Ureter (tissue), 1 donor: Measurements from ENCODE around the gene BAZ1B. TPM values are rescaled to one million over a fixed set of nuclear protein-coding genes. Genes with fewer than 3 reads are reported as not detected.
"Not testable (repeated sequence)": the region's sequence is repeated elsewhere in the genome, so short reads cannot be mapped to it uniquely, and the experiment has no call there.

Experiments used
- DNase-seq: peaks from one replicate; pipeline ENCODE4 v3.0.0-alpha.2; 2020; ENCODE audit warnings: low spot score
- total RNA-seq: library from RNA; stranded (reverse); gene quantifications from one replicate; pipeline ENCODE4 v1.2.4, GENCODE V29; 2023
- donor health status: DM: yes; HTN: yes; CAD: no.

The BAZ1B gene, protein sequence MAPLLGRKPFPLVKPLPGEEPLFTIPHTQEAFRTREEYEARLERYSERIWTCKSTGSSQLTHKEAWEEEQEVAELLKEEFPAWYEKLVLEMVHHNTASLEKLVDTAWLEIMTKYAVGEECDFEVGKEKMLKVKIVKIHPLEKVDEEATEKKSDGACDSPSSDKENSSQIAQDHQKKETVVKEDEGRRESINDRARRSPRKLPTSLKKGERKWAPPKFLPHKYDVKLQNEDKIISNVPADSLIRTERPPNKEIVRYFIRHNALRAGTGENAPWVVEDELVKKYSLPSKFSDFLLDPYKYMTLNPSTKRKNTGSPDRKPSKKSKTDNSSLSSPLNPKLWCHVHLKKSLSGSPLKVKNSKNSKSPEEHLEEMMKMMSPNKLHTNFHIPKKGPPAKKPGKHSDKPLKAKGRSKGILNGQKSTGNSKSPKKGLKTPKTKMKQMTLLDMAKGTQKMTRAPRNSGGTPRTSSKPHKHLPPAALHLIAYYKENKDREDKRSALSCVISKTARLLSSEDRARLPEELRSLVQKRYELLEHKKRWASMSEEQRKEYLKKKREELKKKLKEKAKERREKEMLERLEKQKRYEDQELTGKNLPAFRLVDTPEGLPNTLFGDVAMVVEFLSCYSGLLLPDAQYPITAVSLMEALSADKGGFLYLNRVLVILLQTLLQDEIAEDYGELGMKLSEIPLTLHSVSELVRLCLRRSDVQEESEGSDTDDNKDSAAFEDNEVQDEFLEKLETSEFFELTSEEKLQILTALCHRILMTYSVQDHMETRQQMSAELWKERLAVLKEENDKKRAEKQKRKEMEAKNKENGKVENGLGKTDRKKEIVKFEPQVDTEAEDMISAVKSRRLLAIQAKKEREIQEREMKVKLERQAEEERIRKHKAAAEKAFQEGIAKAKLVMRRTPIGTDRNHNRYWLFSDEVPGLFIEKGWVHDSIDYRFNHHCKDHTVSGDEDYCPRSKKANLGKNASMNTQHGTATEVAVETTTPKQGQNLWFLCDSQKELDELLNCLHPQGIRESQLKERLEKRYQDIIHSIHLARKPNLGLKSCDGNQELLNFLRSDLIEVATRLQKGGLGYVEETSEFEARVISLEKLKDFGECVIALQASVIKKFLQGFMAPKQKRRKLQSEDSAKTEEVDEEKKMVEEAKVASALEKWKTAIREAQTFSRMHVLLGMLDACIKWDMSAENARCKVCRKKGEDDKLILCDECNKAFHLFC (N-terminal part only)
- total RNA-seq: 65.0 TPM

GRCh38 chr7:73522105-73522872 lies at the start of gene BAZ1B:
TSS of gene BAZ1B (minus strand) at chr7:73522293. CDS start at chr7:73521933, 360 bp downstream.
- DNase-seq: peak; percentile 98

DNA sequence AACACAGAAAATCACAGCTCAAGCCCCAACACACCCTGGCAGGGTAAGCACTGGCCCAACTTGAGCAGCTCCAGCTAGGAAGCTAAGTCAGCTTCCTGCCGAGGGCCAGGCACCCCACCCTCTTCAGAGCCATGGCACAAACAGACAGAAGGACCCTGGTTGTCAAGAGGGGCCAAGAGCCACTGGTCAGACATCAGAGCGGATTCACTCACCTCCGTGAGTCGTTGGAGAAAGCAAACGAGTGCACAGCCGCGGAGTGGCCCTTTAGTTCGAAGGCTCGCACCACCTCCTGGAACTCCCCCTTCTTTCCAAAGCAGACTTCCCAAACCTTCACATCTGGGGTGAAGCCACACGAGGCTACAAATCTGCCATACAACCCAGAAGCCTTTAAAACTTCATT lies 48.9 kb upstream of the BAZ1B start:
- DNase-seq: no peak

GRCh38 chr7:73570521-73570920 lies 48.4 kb upstream of the BAZ1B start:
- no peak for DNase-seq

- DNase-seq: no peak
Observed at GRCh38 chr7:73569042-73569608, 47.0 kb upstream of the BAZ1B start.

- DNase-seq: no peak
Observed at GRCh38 chr7:73567846-73568685, 46.0 kb upstream of the BAZ1B start.

DNA sequence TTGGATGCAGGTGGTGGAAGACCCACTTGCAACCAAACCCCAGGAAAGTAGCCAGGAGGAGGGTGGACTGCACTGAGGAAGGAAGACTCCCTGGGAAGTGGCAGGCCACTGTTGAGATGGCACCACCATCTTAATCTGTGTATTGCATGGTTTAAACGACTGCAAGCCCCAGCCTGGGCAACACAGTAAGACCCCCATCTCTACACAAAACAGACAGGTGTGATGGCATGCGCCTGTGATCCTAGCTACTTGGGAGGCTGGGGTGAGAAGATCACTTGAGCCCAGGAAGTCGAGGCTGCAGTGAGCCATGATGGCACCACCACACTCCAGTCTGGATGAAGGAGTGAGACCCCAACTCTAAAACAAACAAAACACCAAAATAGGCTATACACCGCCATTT lies 45.0 kb upstream of the BAZ1B start:
- no peak for DNase-seq

- not testable (repeated sequence) for DNase-seq
Observed at GRCh38 chr7:73566431-73566830, 44.3 kb upstream of the BAZ1B start.

DNA sequence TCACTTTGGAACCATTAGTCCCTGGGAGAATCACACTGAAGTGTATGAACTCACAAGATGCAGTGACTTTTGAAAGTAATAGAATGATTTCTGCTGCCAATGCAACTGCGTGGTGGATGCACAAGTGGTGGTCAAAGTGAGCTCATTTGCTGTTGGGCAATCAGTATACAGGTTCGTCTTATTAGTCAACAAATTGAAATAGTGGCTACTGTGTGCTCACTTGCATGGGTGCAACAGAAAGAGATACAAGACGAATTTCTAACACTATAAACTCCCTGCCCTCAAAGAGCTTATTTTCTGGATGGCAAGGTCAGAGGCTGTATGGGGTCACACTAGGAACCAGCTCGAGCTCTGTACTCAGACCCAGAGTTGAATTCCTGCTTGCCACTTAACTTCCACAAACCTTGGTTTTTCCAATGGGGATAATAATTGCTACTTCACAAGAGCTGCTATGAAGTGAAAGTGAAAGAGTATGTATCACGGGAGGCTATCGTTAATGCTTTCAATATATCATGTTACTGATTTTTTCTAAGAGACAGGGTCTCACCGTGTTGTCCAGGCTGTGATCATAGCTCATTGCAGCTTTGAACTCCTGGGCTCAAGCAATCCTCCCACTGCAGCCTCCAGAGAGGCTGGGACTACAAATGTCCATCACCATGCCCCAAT lies 43.7 kb upstream of the BAZ1B start:
- DNase-seq: no peak

- no peak for DNase-seq
Observed at GRCh38 chr7:73560109-73560835, 38.2 kb upstream of the BAZ1B start.

GRCh38 chr7:73557397-73558257 lies 35.5 kb upstream of the BAZ1B start, which contains the start of gene BCL7B:
TSS of gene BCL7B (minus strand) at chr7:73557690. CDS start at chr7:73557578, 112 bp downstream.
- DNase-seq: peak; percentile 60

DNA sequence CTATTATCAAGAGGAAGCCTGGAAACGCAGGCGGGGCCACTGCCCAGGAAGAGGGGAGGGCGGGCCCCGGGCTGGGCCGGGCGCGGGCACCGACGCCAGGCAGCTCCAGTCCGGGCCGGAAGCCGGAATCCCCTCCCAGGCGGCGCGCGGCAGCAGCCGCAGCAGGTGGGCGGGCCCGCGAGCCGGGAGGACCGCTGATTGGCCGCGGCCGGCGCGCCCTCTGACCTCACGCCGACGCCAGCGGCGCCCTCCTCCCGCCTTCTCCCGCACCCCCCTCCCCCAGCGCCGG lies 35.0 kb upstream of the BAZ1B start:
- peak; percentile 93 for DNase-seq

DNA sequence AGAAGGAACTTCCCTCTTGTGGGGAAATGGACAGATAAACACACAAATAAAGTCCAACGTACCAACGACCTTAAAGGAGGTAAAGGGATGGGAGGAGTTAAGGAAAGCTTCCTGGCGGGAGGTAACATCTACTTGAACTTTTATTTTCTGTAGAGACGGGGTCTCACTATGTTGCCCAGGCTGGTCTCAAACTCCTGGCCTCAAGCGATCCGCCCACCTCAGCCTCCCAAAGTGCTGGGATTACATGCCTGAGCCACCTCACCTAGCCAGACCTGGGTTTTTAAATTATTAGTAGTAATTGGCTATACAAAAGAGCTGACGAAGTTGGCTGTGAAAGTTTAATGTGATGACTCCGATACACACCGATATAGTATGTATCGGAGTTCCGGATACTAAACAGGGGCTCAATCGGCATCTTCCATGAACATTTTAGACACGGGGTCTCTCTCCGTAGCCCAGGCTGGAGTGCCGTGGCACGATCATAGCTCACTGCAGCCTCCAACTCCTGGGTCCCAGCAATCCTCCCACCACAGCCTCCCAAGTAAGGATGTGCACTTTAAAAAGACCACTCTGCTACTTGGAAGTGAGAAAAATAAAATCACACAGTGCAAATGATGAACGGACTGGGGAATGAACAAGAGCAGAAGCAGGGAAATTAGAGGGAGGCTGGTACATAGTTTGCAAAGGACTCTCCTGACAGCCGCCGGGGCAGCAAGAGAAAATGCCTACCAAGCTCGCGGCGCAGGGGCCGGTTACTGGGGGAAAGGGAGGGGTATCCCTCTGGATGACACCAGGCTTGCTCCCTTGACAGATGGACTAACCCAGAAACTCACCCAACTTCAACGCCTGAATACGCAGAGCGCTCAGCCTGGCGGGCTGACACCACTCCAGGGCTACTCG lies 34.4 kb upstream of the BAZ1B start:
- no peak for DNase-seq

DNA sequence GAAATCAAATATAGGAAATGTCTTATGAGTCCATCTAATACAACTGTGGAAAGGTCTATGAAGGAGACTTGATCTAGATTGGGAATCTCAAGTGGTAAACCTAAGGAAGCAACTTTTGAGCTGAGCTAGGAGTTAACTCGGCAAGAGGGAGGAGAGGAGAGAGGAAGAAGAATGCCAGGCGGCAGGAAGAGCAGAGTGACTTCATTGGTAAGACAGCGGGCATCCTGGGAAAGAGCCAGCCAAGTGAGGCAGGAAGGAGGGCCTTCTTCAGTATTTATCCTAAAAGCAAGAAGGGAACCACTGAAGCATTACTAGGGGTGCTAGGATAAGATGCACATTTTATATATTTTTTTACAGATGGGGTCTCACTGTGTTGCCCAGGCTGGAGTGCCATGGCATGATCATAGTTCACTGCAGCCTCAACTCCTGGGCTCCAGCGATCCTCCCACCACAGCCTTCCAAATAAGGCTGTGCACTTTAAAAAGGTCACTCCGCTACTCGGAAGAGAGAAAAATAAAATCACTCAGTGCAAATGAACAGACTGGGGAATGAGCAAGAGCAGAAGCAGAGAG lies 33.4 kb upstream of the BAZ1B start:
- DNase-seq: no peak

DNA sequence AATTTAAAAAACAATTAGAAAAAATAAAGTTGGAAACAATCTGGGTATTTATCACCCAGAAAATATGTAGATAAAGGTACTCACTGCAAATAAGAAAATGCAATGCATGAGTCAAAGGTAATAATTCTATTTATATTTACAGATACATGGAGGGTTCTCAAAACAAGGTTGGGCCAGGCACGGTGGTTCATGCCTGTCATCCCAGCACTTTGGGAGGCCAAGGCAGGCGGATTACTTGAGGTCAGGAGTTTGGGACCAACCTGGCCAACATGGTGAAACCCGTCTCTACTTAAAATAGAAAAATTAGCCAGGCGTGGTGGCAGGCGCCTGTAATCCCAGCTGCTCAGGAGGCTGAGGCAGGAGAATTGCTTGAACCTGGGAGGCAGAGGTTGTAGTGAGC lies 28.0 kb upstream of the BAZ1B start:
- not testable (repeated sequence) for DNase-seq

GRCh38 chr7:73549176-73549575 lies 27.1 kb upstream of the BAZ1B start:
- no peak for DNase-seq

GRCh38 chr7:73547841-73548240 lies 25.7 kb upstream of the BAZ1B start:
- DNase-seq: no peak
